HEK293 (cell line): Measurements from ENCODE around the gene ZFHX3.
A peak's percentile ranks its signal among the peaks of the same experiment; 100 is the strongest.

ENCODE experiments used
- CTCF ChIA-PET: fragments of 350-600 bp; formaldehyde crosslinking; extraction: SDS; loops from one replicate; lab custom pipeline; 2021; ENCODE audit warnings: antibody characterized with exemption; lab: Yijun Ruan, JAX
- POLR2A ChIA-PET: fragments of 300-600 bp; formaldehyde crosslinking; extraction: SDS; loops from one replicate; lab custom pipeline; 2020; ENCODE audit warnings: antibody characterized with exemption, inconsistent platforms; lab: Yijun Ruan, JAX
- H3K27ac ChIP-seq: fragments of 200-500 bp; sonication (Bioruptor generic); 2 replicates; pipeline ENCODE4 v1.5.1; 2014; ENCODE audit warnings: low read depth, low read length, control low read depth, inconsistent platforms; ENCODE audit errors: extremely low read depth
- H3K36me3 ChIP-seq, 2 experiments: fragments of 200-500 bp in 1 of 2; sonication (Bioruptor generic) in 1 of 2; 1 replicate in 1 of 2; 2 replicates in 1 of 2; pipeline ENCODE4 v1.5.1; 2014 to 2017; ENCODE audit warnings: inconsistent platforms in 2 of 2, low read length in 2 of 2; ENCODE audit not compliant: control insufficient read depth in 2 of 2, insufficient read depth in 1 of 2
- H3K4me1 ChIP-seq: fragments of 200-500 bp; sonication (Bioruptor generic); 2 replicates; pipeline ENCODE4 v1.5.1; 2014; ENCODE audit warnings: mild to moderate bottlenecking, low read length, inconsistent platforms; ENCODE audit not compliant: control insufficient read depth, insufficient read depth
- H3K4me3 ChIP-seq: 2 replicates; pipeline ENCODE4 v1.5.1; 2011; ENCODE audit warnings: low read depth, mild to moderate bottlenecking, control low read depth, low read length, moderate library complexity
- H3K9me3 ChIP-seq: fragments of 200-500 bp; sonication (Bioruptor generic); 2 replicates; pipeline ENCODE4 v1.5.1; 2014; ENCODE audit warnings: low read depth, low read length, inconsistent platforms; ENCODE audit not compliant: control insufficient read depth, insufficient read depth
- EGR2 ChIP-seq: fragments of 450-650 bp; formaldehyde crosslinking; IDR thresholded peaks from 2 replicates; pipeline ENCODE4 v1.5.1; 2016; ENCODE audit warnings: low read depth, missing biosample characterization, missing genetic modification characterization
- OSR2 ChIP-seq: fragments of 450-650 bp; formaldehyde crosslinking; IDR thresholded peaks from 2 replicates; pipeline ENCODE4 v1.5.1; 2016; ENCODE audit warnings: missing biosample characterization, missing genetic modification characterization
- PRDM1 ChIP-seq: fragments of 450-650 bp; formaldehyde crosslinking; IDR thresholded peaks from 2 replicates; pipeline ENCODE4; 2016; ENCODE audit warnings: missing biosample characterization, missing genetic modification characterization
- YY1 ChIP-seq: fragments of 450-650 bp; formaldehyde crosslinking; IDR thresholded peaks from 2 replicates; pipeline ENCODE4 v1.5.1; 2018; ENCODE audit warnings: missing biosample characterization, missing genetic modification characterization
- ZEB2 ChIP-seq: fragments of 450-650 bp; formaldehyde crosslinking; IDR thresholded peaks from 2 replicates; pipeline ENCODE4 v1.5.1; 2016; ENCODE audit warnings: missing biosample characterization, missing genetic modification characterization
- ZFHX2 ChIP-seq: fragments of 450-650 bp; formaldehyde crosslinking; conservative IDR thresholded peaks from 2 replicates; pipeline ENCODE4 v1.5.1; 2016; ENCODE audit warnings: missing biosample characterization, missing genetic modification characterization
- ZFP69B ChIP-seq: fragments of 450-650 bp; formaldehyde crosslinking; IDR thresholded peaks from 2 replicates; pipeline ENCODE4 v1.5.1; 2016; ENCODE audit warnings: missing biosample characterization, missing genetic modification characterization
- ZNF302 ChIP-seq: fragments of 450-650 bp; formaldehyde crosslinking; IDR thresholded peaks from 2 replicates; pipeline ENCODE4 v1.5.1; 2016; ENCODE audit warnings: missing biosample characterization, missing genetic modification characterization, low read depth
- ZNF341 ChIP-seq: fragments of 450-650 bp; formaldehyde crosslinking; IDR thresholded peaks from 2 replicates; pipeline ENCODE4; 2016; ENCODE audit warnings: low read depth, missing biosample characterization, missing genetic modification characterization
- ZNF558 ChIP-seq: fragments of 450-650 bp; formaldehyde crosslinking; IDR thresholded peaks from 2 replicates; pipeline ENCODE4 v1.5.1; 2016; ENCODE audit warnings: missing biosample characterization, missing genetic modification characterization
- ZNF629 ChIP-seq: fragments of 450-650 bp; formaldehyde crosslinking; IDR thresholded peaks from 2 replicates; pipeline ENCODE4 v1.5.1; 2017; ENCODE audit warnings: missing biosample characterization, missing genetic modification characterization
- TF ChIP-seq, protein P1 (sequence below): fragments of 450-650 bp; formaldehyde crosslinking; IDR thresholded peaks from 2 replicates; pipeline ENCODE4 v1.5.1; 2016; ENCODE audit warnings: missing biosample characterization, missing genetic modification characterization
- TF ChIP-seq, protein P2 (sequence below): fragments of 450-650 bp; formaldehyde crosslinking; IDR thresholded peaks from 2 replicates; pipeline ENCODE4 v1.5.1; 2017; ENCODE audit warnings: missing biosample characterization, missing genetic modification characterization
- TF ChIP-seq, protein P3 (sequence below): fragments of 450-650 bp; formaldehyde crosslinking; IDR thresholded peaks from 2 replicates; pipeline ENCODE4 v1.5.1; 2016; ENCODE audit warnings: missing biosample characterization, missing genetic modification characterization, borderline replicate concordance
- TF ChIP-seq, protein P4 (sequence below): fragments of 450-650 bp; formaldehyde crosslinking; IDR thresholded peaks from 2 replicates; pipeline ENCODE4 v1.5.1; 2017; ENCODE audit warnings: missing biosample characterization, missing genetic modification characterization

ZFHX3 gene

DNA sequence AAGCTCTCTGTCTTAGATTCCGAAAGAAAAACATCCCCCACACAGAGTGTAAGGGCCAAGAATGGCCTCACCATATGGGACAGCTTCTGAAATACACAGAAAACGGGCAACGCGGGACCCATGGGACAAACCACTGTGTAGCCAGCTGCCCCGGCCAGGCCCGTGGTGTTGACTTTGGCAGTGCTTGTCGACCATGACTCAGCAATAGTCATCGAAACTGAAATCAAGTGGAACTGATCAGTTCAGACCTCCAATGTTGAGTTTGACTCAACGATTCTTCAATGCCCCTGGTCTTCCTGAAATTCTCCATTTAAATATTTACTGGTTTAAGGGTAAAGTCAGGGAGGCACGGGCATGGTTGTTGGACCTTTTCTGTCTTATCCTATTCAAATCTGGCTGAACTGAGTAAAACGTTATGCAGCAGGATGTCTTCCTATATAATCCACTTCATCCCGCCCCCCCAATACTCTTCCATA is 27.5 kb downstream of the ZFHX3 start (continued):
- TF ChIP-seq ZEB2 (peak; percentile 61; the same call in 1 of the 2 replicates), YY1 (tag by site-specific recombination) (no peak), ZNF629 (tag by site-specific recombination) (peak; percentile 38; the same call in 1 of the 2 replicates), OSR2 (0 out of 2 replicates have a peak, but pooled peaks have one; percentile 8), ZNF558 (no peak), ZFP69B (tag by site-specific recombination) (0 out of 2 replicates have a peak, but pooled peaks have one; percentile 17)
- TF ChIP-seq, protein P1, sequence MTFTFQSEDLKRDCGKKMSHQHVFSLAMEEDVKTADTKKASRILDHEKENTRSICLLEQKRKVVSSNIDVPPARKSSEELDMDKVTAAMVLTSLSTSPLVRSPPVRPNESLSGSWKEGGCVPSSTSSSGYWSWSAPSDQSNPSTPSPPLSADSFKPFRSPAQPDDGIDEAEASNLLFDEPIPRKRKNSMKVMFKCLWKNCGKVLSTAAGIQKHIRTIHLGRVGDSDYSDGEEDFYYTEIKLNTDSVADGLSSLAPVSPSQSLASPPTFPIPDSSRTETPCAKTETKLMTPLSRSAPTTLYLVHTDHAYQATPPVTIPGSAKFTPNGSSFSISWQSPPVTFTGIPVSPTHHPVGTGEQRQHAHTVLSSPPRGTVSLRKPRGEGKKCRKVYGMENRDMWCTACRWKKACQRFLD (tag by site-specific recombination): no peak

DNA sequence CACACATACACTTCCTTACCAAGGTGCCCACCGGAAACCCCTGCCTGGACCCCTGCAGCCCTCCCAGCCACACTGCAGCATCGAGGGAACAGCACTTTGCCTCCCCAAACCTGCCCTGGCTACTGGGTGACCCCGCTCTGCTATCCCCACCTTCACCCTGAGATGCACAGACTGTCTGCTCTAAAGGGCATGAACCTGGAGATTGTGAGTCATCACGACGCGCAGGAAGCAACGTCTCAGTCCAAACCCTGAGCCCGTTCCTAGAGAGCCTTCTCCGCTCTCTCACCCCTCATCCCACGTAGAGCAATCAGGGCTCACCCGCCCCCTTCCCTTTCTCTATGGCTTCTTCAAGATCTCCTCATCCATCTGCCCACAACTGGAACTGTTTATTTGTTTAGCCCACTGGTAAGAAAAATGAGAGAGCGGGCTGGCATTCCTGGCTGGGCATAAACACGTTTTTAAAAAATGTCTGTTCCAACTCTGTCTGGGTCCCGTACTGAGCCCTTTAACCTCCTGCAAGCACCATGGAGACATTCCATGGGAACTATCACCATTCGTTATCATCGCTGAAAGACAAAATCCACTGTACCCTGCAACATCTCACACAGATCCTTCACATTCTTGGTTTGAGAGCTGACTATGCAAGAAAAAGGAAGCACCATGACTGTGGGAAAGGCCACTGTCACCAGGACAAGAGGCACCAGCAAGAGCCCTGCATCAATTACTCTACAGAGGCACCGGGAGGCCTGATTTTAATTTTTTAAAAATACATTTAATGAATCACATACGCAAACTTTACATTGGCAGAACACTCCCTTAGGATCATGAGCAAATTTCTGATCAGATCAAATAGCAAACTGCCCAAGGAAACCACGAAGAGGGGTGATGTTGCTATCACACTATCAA is 28.2 kb downstream of the ZFHX3 start:
- H3K9me3 ChIP-seq: no peaks in the 10 kb centered on the region
- no peak overlapping the region for H3K4me3 ChIP-seq
- no peak overlapping the region for H3K27ac ChIP-seq
- ChIA-PET CTCF (interaction anchor here (0.5 to 0.8 kb wide), 2 partner anchors 157 to 198 kb away, joined by 3 to 4 read pairs; no protein-coding TSS in a partner anchor), POLR2A (interaction anchor here (0.6 kb wide), 1 partner anchor 1970 kb away, joined by 4 read pairs; no protein-coding TSS in a partner anchor)
- no peaks in the 10 kb centered on the region for H3K36me3 ChIP-seq
- TF ChIP-seq ZNF302 (no peak), EGR2 (tag by site-specific recombination) (peak; percentile 92), ZFHX2 (tag by site-specific recombination) (peak; percentile 90)
- TF ChIP-seq, protein P2, sequence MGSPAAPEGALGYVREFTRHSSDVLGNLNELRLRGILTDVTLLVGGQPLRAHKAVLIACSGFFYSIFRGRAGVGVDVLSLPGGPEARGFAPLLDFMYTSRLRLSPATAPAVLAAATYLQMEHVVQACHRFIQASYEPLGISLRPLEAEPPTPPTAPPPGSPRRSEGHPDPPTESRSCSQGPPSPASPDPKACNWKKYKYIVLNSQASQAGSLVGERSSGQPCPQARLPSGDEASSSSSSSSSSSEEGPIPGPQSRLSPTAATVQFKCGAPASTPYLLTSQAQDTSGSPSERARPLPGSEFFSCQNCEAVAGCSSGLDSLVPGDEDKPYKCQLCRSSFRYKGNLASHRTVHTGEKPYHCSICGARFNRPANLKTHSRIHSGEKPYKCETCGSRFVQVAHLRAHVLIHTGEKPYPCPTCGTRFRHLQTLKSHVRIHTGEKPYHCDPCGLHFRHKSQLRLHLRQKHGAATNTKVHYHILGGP (tag by site-specific recombination): 0 out of 2 replicates have a peak, but pooled peaks have one; percentile 49
- peaks cover 22% of the 10 kb centered on the region for H3K4me1 ChIP-seq

DNA sequence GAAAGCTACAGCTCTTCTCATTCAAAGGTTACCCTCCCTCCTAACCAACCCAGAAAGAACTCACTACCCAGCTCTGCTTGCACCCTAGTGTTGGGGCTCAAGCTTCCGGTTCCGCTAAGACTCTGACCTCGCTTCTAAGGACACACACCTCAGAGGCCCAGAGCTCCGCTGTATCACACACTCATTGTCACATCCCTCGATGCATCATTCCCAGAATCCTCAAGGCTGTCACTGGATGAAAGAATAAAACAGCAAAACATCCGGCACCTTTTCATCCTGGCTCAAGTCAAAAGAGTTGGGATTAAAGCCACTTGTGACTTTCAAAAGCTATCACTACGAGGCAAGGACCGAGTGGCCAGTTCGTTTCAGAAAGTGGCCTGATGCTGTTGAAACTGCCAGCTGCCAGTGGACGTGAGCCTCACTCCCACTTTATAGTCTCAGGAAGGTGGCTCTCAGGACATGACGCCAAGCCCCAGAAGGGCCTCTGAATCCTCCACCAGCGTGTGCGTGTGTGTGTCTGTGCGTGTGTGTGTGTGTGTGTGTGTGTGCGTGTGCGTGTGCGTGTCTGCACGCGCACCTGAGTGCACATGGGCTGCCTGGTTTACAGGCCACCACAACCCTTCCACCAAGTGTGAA is 29.0 kb downstream of the ZFHX3 start:
- no peak overlapping the region for H3K27ac ChIP-seq
- no peak overlapping the region for H3K4me3 ChIP-seq
- ChIA-PET POLR2A (interaction anchor here (0.6 kb wide), 1 partner anchor 1971 kb away, joined by 4 read pairs; no protein-coding TSS in a partner anchor), CTCF (interaction anchor here (0.5 kb wide), 1 partner anchor 199 kb away, joined by 4 read pairs; no protein-coding TSS in a partner anchor)
- TF ChIP-seq PRDM1 (tag by site-specific recombination) (no peak), ZNF341 (tag by site-specific recombination) (peak; percentile 82)
- TF ChIP-seq, protein P3, sequence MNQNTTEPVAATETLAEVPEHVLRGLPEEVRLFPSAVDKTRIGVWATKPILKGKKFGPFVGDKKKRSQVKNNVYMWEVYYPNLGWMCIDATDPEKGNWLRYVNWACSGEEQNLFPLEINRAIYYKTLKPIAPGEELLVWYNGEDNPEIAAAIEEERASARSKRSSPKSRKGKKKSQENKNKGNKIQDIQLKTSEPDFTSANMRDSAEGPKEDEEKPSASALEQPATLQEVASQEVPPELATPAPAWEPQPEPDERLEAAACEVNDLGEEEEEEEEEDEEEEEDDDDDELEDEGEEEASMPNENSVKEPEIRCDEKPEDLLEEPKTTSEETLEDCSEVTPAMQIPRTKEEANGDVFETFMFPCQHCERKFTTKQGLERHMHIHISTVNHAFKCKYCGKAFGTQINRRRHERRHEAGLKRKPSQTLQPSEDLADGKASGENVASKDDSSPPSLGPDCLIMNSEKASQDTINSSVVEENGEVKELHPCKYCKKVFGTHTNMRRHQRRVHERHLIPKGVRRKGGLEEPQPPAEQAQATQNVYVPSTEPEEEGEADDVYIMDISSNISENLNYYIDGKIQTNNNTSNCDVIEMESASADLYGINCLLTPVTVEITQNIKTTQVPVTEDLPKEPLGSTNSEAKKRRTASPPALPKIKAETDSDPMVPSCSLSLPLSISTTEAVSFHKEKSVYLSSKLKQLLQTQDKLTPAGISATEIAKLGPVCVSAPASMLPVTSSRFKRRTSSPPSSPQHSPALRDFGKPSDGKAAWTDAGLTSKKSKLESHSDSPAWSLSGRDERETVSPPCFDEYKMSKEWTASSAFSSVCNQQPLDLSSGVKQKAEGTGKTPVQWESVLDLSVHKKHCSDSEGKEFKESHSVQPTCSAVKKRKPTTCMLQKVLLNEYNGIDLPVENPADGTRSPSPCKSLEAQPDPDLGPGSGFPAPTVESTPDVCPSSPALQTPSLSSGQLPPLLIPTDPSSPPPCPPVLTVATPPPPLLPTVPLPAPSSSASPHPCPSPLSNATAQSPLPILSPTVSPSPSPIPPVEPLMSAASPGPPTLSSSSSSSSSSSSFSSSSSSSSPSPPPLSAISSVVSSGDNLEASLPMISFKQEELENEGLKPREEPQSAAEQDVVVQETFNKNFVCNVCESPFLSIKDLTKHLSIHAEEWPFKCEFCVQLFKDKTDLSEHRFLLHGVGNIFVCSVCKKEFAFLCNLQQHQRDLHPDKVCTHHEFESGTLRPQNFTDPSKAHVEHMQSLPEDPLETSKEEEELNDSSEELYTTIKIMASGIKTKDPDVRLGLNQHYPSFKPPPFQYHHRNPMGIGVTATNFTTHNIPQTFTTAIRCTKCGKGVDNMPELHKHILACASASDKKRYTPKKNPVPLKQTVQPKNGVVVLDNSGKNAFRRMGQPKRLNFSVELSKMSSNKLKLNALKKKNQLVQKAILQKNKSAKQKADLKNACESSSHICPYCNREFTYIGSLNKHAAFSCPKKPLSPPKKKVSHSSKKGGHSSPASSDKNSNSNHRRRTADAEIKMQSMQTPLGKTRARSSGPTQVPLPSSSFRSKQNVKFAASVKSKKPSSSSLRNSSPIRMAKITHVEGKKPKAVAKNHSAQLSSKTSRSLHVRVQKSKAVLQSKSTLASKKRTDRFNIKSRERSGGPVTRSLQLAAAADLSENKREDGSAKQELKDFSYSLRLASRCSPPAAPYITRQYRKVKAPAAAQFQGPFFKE (tag by site-specific recombination): no peak
- TF ChIP-seq, protein P4, sequence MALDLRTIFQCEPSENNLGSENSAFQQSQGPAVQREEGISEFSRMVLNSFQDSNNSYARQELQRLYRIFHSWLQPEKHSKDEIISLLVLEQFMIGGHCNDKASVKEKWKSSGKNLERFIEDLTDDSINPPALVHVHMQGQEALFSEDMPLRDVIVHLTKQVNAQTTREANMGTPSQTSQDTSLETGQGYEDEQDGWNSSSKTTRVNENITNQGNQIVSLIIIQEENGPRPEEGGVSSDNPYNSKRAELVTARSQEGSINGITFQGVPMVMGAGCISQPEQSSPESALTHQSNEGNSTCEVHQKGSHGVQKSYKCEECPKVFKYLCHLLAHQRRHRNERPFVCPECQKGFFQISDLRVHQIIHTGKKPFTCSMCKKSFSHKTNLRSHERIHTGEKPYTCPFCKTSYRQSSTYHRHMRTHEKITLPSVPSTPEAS (tag by site-specific recombination): peak; percentile 40; the same call in 1 of the 2 replicates
- H3K4me1 ChIP-seq: peaks cover 22% of the 10 kb centered on the region
- no peaks in the 10 kb centered on the region for H3K36me3 ChIP-seq
- no peaks in the 10 kb centered on the region for H3K9me3 ChIP-seq
